Measurements from ENCODE around the gene SYT3. TPM values are rescaled to one million over a fixed set of nuclear protein-coding genes. Genes with fewer than 3 reads are reported as not detected.

SYT3 gene
- total RNA-seq, 1 experiment from 2014 or later, result not detected

DNA sequence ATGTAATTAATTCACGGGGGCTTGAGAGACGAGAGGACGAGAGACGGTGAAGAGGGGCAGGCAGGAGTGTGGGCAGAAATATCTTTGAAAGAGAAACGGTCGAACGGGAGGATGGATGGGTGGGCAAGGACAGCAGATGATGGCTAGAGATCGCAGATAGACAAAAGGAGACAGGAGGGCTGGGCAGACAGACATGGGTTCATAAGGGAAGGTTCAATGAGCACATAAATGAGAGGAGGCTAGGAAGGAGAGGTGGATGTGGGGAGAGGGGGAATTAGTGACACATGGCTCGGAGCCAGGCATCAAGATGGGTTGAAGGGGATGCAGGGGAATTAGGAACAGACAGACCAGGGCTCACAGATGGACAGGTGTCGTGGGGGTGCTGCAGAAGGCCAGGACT lies 1.1 kb downstream of the SYT3 start:
- no peak overlapping the region for H3K4me3 Mint-ChIP-seq (ENCODE audit: low read depth, unreplicated experiment)
- H3K27me3 Mint-ChIP-seq (ENCODE audit: unreplicated experiment), result peaks cover 34% of the 10 kb centered on the region
- no peaks in the 10 kb centered on the region for H3K36me3 Mint-ChIP-seq (ENCODE audit: insufficient read depth, unreplicated experiment)
- TF ChIP-seq, protein P1, sequence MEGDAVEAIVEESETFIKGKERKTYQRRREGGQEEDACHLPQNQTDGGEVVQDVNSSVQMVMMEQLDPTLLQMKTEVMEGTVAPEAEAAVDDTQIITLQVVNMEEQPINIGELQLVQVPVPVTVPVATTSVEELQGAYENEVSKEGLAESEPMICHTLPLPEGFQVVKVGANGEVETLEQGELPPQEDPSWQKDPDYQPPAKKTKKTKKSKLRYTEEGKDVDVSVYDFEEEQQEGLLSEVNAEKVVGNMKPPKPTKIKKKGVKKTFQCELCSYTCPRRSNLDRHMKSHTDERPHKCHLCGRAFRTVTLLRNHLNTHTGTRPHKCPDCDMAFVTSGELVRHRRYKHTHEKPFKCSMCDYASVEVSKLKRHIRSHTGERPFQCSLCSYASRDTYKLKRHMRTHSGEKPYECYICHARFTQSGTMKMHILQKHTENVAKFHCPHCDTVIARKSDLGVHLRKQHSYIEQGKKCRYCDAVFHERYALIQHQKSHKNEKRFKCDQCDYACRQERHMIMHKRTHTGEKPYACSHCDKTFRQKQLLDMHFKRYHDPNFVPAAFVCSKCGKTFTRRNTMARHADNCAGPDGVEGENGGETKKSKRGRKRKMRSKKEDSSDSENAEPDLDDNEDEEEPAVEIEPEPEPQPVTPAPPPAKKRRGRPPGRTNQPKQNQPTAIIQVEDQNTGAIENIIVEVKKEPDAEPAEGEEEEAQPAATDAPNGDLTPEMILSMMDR (IDR thresholded peaks at IDR 0.05; ENCODE audit: unreplicated experiment), result no peak
- no peak overlapping the region for H3K27ac Mint-ChIP-seq (ENCODE audit: unreplicated experiment)
- no peak for DNase-seq
- H3K4me1 Mint-ChIP-seq (ENCODE audit: low read depth, unreplicated experiment), result no peaks in the 10 kb centered on the region
- no TSS peak for BruUV-seq (replicated peaks)
- CTCF ChIA-PET, result no interaction called here
- intact Hi-C loops (cut with micrococcal nuclease; ENCODE audit: unreplicated experiment), result no loop called here
- H3K9me3 Mint-ChIP-seq (ENCODE audit: low read depth, unreplicated experiment), result no peaks in the 10 kb centered on the region

DNA sequence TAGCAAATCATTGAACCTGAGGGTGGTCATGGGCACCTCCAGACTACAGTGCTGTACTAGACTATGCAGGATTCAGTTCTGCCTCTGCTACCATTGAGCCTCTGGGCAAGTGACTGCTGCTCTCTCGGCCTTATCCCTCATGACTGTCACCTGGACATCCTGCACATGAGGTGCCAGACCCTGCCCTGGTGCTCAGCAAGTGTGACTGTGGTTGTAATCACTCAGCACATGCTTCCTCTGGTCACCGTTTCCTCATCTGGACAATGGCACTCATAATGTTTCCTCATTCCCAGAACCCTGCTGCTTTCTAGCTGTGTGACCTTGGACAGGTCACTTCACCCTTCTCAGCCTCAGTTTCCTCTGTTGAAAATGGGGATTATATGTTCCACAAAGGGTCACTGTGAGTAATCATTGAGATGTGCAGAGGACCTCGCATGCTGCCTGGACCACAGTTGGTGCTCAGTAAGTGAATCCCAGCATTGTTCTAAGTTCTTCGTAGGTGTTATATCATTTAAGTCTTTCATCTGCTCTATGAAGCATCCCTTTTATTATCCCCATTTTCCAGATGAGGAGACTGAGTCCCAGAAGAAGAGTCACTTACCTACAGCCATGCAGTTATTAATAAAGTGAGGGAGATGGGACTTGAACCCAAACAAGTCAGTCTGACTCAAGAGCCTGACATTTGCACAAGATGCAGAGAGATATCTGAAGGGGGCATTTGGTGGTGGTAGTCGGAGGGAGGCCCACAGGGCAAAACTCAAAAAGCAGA lies 3.2 kb downstream of the SYT3 start:
- no peak overlapping the region for H3K27ac Mint-ChIP-seq (ENCODE audit: unreplicated experiment)
- TF ChIP-seq, protein P1 (IDR thresholded peaks at IDR 0.05; ENCODE audit: unreplicated experiment), result no peak
- peaks cover 4% of the 10 kb centered on the region for H3K36me3 Mint-ChIP-seq (ENCODE audit: insufficient read depth, unreplicated experiment)
- H3K4me3 Mint-ChIP-seq (ENCODE audit: low read depth, unreplicated experiment), result no peak overlapping the region
- no peak for DNase-seq
- intact Hi-C loops (cut with micrococcal nuclease; ENCODE audit: unreplicated experiment), result no loop called here
- CTCF ChIA-PET, result no interaction called here
- peaks cover 34% of the 10 kb centered on the region for H3K27me3 Mint-ChIP-seq (ENCODE audit: unreplicated experiment)
- no TSS peak for BruUV-seq (replicated peaks)
- H3K9me3 Mint-ChIP-seq (ENCODE audit: low read depth, unreplicated experiment), result no peaks in the 10 kb centered on the region
- no peaks in the 10 kb centered on the region for H3K4me1 Mint-ChIP-seq (ENCODE audit: low read depth, unreplicated experiment)

DNA sequence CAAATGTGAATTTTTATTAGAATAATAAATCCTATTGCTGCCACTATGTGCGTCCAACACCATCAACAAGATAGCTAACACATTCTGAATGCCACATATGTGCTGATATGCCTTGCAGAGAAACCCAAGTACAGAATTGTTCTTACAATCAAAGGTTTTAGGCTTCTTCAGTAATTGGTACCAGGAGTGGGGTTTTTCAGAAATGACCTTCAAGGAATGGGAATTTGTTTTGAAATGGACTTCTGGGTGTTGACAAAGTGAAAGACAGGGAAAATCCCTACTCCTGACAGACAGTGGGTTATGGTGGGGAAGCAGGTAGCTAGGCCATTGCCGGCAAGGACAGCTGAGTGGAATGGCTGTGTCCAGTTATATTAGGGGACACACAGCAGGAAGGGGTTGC lies 5.7 kb downstream of the SYT3 start:
- no peak for DNase-seq
- no peaks in the 10 kb centered on the region for H3K4me1 Mint-ChIP-seq (ENCODE audit: low read depth, unreplicated experiment)
- peaks cover 47% of the 10 kb centered on the region for H3K27me3 Mint-ChIP-seq (ENCODE audit: unreplicated experiment)
- peaks cover 4% of the 10 kb centered on the region for H3K36me3 Mint-ChIP-seq (ENCODE audit: insufficient read depth, unreplicated experiment)
- H3K9me3 Mint-ChIP-seq (ENCODE audit: low read depth, unreplicated experiment), result no peaks in the 10 kb centered on the region
- CTCF ChIA-PET, result interaction anchor here (0.5 kb wide), 1 partner anchor 100 kb away, joined by 3 read pairs; no protein-coding TSS in a partner anchor
- TF ChIP-seq, protein P1 (IDR thresholded peaks at IDR 0.05; ENCODE audit: unreplicated experiment), result no peak
- intact Hi-C loops (cut with micrococcal nuclease; ENCODE audit: unreplicated experiment), result no loop called here
- H3K4me3 Mint-ChIP-seq (ENCODE audit: low read depth, unreplicated experiment), result no peak overlapping the region
- no peak overlapping the region for H3K27ac Mint-ChIP-seq (ENCODE audit: unreplicated experiment)
- no TSS peak for BruUV-seq (replicated peaks)

DNA sequence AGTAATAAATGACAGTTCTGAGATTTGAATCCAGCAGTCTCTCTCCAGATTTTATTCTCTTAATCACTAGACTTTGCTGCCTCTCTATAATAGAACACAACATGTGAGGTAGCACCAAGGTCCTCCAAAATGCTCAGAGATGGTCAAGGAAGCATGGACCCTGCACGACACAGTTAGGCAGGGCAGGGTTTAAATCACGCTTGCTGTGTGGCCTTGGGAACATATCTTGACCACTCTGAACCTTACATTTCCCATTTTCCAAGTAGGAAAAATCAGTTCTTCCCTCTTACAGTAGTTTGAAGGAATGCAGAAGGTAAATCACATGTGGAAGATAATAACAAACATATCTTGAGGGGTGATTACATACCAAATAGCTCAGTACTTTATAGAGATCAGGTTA lies 6.3 kb downstream of the SYT3 start:
- BruUV-seq (replicated peaks), result no TSS peak
- no peaks in the 10 kb centered on the region for H3K9me3 Mint-ChIP-seq (ENCODE audit: low read depth, unreplicated experiment)
- H3K36me3 Mint-ChIP-seq (ENCODE audit: insufficient read depth, unreplicated experiment), result peaks cover 4% of the 10 kb centered on the region
- H3K4me1 Mint-ChIP-seq (ENCODE audit: low read depth, unreplicated experiment), result no peaks in the 10 kb centered on the region
- CTCF ChIA-PET, result no interaction called here
- no peak for DNase-seq
- no peak overlapping the region for H3K27ac Mint-ChIP-seq (ENCODE audit: unreplicated experiment)
- intact Hi-C loops (cut with micrococcal nuclease; ENCODE audit: unreplicated experiment), result no loop called here
- TF ChIP-seq, protein P1 (IDR thresholded peaks at IDR 0.05; ENCODE audit: unreplicated experiment), result no peak
- H3K4me3 Mint-ChIP-seq (ENCODE audit: low read depth, unreplicated experiment), result no peak overlapping the region
- peaks cover 47% of the 10 kb centered on the region for H3K27me3 Mint-ChIP-seq (ENCODE audit: unreplicated experiment)
